HFFc6 (cell line): ENCODE data around the gene CTDSP1. TPM values are rescaled to one million over a fixed set of nuclear protein-coding genes. Genes with fewer than 3 reads are reported as not detected.

Source experiments
- DNase-seq: peaks from one replicate; pipeline ENCODE4 v3.0.0-alpha.2; 2018
- H3K27ac Mint-ChIP-seq: 2 replicates; pipeline ENCODE4 v1.8.0; 2020; ENCODE audit warnings: mild to moderate bottlenecking, mixed read lengths
- H3K27me3 Mint-ChIP-seq: 2 replicates; pipeline ENCODE4 v1.8.0; 2021; ENCODE audit warnings: mild to moderate bottlenecking, moderate library complexity, mixed read lengths; ENCODE audit not compliant: insufficient read depth
- H3K36me3 Mint-ChIP-seq: 2 replicates; pipeline ENCODE4 v1.8.0; 2021; ENCODE audit warnings: low read depth, mixed read lengths
- H3K4me1 Mint-ChIP-seq: 2 replicates; pipeline ENCODE4 v1.8.0; 2020; ENCODE audit warnings: low read depth, mixed read lengths
- H3K4me3 Mint-ChIP-seq: 2 replicates; pipeline ENCODE4 v1.8.0; 2020; ENCODE audit warnings: mild to moderate bottlenecking, moderate library complexity, mixed read lengths
- H3K9me3 Mint-ChIP-seq: 2 replicates; pipeline ENCODE4 v1.8.0; 2020; ENCODE audit warnings: mild to moderate bottlenecking, mixed read lengths
- total RNA-seq, 6 experiments: library from RNA; stranded (reverse); fragmentation: NEBNext Ultra II Directional; extraction: Animal tissue kit (Norgen Biotek cat#: 25700); gene quantifications; 2 replicates in 1 of 6; 3 replicates in 5 of 6; pipeline ENCODE4 v1.2.3, GENCODE V29; 2021
- TF ChIP-seq, protein P1 (sequence below): fragments of 200-600 bp; sonication (generic); IDR thresholded peaks from 2 replicates; pipeline ENCODE4 v1.5.0; 2021; ENCODE audit warnings: antibody characterized with exemption, mild to moderate bottlenecking

CTDSP1 gene
- total RNA-seq, 6 experiments from 2014 or later = 72.0 to 82.0 (median 75.5) TPM

DNA sequence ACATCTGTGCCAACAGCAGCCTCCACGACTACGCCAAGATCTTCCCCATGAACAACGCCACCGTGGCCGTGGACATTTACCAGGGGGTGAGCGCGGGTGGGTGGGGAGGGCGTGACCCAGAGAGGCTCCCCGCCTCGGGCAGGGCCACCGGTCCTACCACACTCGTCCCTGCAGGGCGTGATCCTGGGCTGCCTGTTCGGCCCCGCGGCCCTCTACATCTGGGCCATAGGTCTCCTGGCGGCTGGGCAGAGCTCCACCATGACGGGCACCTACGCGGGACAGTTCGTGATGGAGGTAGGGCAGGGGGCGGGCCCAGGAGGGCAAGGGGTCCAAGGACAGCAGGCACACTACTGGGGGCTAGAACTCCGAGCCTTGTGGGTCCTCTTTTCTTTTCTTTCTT, 8.5 kb upstream of the CTDSP1 start:
- Mint-ChIP-seq H3K4me3 (no peak overlapping the region), H3K36me3 (no peaks in the 10 kb centered on the region), H3K27ac (no peak overlapping the region), H3K27me3 (peaks cover 5% of the 10 kb centered on the region), H3K9me3 (no peaks in the 10 kb centered on the region), H3K4me1 (peaks cover 18% of the 10 kb centered on the region)
- TF ChIP-seq, protein P1, sequence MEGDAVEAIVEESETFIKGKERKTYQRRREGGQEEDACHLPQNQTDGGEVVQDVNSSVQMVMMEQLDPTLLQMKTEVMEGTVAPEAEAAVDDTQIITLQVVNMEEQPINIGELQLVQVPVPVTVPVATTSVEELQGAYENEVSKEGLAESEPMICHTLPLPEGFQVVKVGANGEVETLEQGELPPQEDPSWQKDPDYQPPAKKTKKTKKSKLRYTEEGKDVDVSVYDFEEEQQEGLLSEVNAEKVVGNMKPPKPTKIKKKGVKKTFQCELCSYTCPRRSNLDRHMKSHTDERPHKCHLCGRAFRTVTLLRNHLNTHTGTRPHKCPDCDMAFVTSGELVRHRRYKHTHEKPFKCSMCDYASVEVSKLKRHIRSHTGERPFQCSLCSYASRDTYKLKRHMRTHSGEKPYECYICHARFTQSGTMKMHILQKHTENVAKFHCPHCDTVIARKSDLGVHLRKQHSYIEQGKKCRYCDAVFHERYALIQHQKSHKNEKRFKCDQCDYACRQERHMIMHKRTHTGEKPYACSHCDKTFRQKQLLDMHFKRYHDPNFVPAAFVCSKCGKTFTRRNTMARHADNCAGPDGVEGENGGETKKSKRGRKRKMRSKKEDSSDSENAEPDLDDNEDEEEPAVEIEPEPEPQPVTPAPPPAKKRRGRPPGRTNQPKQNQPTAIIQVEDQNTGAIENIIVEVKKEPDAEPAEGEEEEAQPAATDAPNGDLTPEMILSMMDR = no peak
- DNase-seq = no peak

DNA sequence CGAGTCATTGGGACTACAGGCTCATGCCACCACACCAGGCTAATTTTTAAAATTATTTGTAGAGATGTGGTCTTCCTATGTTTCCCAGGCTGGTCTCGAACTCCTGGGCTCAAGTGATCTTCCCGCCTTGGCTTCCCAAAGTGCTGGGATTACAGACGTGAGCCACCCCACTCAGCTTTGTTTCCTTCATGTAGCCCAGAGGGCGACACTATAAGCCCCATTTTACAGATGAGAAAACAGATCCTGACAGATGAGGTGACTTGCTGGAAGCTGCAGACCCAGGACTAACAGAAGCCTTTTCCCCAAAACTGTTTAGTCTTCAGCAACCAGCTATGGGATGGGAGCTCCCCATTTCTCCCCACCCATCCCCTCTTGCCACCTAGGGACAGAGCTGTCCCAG, 7.2 kb upstream of the CTDSP1 start:
- TF ChIP-seq, protein P1 = no peak
- Mint-ChIP-seq H3K4me3 (no peak overlapping the region), H3K4me1 (peaks cover 23% of the 10 kb centered on the region), H3K36me3 (no peaks in the 10 kb centered on the region), H3K27ac (no peak overlapping the region), H3K9me3 (no peaks in the 10 kb centered on the region), H3K27me3 (peaks cover 2% of the 10 kb centered on the region; the same call in 1 of the 2 replicates)
- no peak for DNase-seq

DNA sequence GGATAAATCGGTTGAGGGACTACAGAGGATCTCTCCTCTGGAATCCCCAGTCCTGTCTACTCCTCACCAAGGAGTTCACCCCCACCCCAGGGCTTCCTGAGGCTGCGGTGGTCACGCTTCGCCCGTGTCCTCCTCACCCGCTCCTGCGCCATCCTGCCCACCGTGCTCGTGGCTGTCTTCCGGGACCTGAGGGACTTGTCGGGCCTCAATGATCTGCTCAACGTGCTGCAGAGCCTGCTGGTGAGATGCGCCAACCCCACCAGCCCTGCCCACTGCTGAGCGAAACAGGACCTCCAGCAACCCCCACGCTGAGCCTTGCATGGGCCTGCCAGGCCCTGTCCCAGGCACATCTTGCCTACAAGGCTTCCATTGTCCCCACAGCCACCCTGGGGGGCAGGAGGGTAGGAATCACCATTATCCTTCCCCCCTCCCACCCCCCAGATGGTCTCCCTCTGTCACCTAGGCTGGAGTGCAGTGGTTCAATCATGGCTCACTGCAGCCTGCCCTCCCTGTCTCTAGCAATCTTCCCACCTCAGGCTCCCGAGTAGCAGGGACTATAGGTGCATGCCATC, 6.7 kb upstream of the CTDSP1 start:
- H3K36me3 Mint-ChIP-seq = no peaks in the 10 kb centered on the region
- H3K4me1 Mint-ChIP-seq = peaks cover 26% of the 10 kb centered on the region
- no peaks in the 10 kb centered on the region for H3K9me3 Mint-ChIP-seq
- peaks cover 2% of the 10 kb centered on the region; the same call in 1 of the 2 replicates for H3K27me3 Mint-ChIP-seq
- no peak overlapping the region for H3K4me3 Mint-ChIP-seq
- DNase-seq = no peak
- TF ChIP-seq, protein P1 = no peak
- H3K27ac Mint-ChIP-seq = no peak overlapping the region

DNA sequence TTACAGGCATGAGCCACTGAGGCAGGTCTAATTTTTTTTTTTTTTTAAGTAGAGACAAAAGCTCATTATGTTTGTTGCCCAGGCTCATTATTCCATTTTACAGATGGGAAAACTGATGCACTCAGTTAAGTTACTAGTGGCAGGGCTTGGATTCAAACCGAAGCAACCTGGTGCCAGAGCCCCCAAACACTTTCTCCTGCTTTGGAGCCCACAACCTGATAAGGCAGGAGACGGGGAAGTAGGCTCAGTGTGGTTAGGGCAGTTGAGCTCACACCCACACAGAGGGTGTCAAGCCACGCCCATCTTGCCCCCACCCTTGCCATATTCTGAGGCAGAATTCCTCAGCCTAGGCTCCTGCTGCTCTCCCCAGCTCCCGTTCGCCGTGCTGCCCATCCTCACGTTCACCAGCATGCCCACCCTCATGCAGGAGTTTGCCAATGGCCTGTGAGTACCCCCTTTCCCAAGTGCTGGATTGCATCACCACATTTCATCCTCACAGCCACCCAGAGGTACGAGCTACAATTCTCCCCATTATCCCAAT, 5.8 kb upstream of the CTDSP1 start:
- H3K27ac Mint-ChIP-seq = no peak overlapping the region
- DNase-seq = no peak
- no peak overlapping the region for H3K4me3 Mint-ChIP-seq
- no peaks in the 10 kb centered on the region for H3K9me3 Mint-ChIP-seq
- TF ChIP-seq, protein P1 = no peak
- no peaks in the 10 kb centered on the region for H3K36me3 Mint-ChIP-seq
- H3K27me3 Mint-ChIP-seq = peaks cover 2% of the 10 kb centered on the region; the same call in 1 of the 2 replicates
- H3K4me1 Mint-ChIP-seq = peaks cover 27% of the 10 kb centered on the region

DNA sequence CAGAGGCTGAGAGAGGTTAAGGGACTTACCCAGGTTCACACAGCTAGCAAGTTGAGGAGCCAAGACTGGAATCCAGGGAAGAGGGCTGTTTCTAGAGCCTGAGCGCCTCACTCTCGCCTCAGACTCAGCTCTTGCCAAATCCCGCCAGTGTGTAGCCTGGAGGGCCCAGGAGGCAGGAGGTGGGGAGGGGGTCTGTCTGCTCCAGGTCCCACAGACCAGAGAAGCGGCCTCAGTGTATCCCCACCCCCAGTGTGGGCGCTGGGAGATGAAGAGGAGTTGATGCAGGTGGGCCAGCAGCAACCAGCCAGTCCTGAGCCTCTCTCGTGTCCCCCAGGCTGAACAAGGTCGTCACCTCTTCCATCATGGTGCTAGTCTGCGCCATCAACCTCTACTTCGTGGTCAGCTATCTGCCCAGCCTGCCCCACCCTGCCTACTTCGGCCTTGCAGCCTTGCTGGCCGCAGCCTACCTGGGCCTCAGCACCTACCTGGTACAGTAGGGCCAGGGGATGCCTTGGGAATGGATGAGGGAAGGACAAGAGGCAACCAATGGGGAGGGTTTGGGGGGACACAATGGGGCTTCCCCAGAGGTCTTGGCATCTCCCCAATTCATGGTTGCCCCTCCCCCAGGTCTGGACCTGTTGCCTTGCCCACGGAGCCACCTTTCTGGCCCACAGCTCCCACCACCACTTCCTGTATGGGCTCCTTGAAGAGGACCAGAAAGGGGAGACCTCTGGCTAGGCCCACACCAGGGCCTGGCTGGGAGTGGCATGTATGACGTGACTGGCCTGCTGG, 5.2 kb upstream of the CTDSP1 start:
- H3K4me3 Mint-ChIP-seq = no peak overlapping the region
- TF ChIP-seq, protein P1 = no peak
- no peaks in the 10 kb centered on the region for H3K27me3 Mint-ChIP-seq
- DNase-seq = no peak
- H3K9me3 Mint-ChIP-seq = no peaks in the 10 kb centered on the region
- H3K4me1 Mint-ChIP-seq = peaks cover 27% of the 10 kb centered on the region
- H3K36me3 Mint-ChIP-seq = no peaks in the 10 kb centered on the region
- no peak overlapping the region for H3K27ac Mint-ChIP-seq
